HG03280 (cell line): ENCODE measurements around the gene TSPAN1.
"Not testable (repeated sequence)": the region's sequence is repeated elsewhere in the genome, so short reads cannot be mapped to it uniquely, and the experiment has no call there.

Experiments
- ATAC-seq: cut with Tn5 transposase; IDR thresholded peaks from one replicate; pipeline ENCODE4 v1.9.1; 2021; ENCODE audit warnings: mild to moderate bottlenecking, moderate library complexity; ENCODE audit not compliant: unreplicated experiment

TSPAN1 gene

GRCh38 chr1:46215504-46215903 is 40.6 kb downstream of the TSPAN1 start:
- no peak for ATAC-seq

DNA sequence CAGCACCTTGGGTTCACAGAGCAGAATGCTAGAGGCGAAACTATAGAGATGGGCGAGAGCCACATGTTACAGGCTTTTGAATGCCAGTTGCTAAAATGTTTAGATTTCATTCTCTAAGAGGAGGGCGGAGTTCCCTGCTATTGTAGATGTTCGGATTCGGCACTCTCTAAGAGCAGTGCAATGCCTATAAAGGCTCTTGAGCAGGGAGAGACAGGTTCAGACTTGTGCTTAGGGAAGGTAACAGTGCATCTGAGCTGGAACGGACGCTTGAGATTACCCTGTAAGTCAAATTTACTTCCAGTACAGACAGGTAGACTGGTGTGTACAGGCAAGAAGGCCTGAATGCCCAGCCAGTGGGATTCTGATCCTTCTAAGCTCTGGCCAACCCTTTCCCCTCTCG is 43.6 kb downstream of the TSPAN1 start:
- no peak for ATAC-seq

DNA sequence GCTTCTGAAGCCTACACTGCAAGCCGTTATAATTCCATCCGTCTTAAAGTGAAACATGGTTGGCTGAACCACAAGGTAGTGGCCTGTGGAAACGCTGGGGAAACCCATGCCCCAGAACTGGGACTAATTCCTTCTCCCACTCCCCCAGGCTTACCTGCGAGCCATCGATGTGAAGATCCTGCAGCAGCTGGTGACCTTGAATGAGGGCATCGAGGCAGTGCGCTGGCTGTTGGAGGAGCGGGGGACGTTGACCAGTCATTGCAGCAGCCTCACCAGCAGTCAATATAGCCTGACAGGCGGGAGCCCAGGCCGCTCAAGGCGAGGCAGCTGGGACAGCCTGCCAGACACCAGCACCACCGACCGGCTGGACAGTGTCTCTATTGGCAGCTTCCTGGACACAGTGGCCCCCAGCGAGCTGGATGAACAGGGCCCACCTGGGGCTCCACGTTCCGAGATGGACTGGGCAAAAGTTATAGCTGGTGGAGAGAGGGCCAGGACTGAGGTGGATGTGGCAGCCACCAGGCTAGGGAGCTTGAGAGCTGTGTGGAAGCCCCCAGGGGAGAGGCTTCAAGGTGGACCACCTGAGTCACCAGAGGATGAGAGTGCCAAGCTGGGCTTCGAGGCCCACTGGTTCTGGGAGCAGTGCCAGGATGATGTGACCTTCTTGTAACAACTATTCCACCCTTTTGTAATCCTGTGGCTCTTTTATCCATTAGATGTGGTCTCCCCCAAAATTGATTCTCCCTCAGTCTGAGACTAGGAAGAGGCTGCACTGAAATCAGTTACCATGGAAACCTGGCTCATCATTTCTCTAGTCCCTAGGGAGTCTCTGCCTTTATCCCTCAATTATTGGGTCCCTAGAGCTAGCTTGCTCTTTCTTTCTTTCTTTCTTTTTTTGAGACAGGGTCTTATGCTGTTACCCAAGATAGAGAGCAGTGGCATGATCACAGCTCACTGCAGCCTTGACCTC is 44.9 kb downstream of the TSPAN1 start:
- no peak for ATAC-seq

- ATAC-seq = no peak
These were observed 45.9 kb downstream of the TSPAN1 start for GRCh38 chr1:46220808-46221207.

GRCh38 chr1:46221749-46222148 is 46.9 kb downstream of the TSPAN1 start:
- no peak for ATAC-seq

DNA sequence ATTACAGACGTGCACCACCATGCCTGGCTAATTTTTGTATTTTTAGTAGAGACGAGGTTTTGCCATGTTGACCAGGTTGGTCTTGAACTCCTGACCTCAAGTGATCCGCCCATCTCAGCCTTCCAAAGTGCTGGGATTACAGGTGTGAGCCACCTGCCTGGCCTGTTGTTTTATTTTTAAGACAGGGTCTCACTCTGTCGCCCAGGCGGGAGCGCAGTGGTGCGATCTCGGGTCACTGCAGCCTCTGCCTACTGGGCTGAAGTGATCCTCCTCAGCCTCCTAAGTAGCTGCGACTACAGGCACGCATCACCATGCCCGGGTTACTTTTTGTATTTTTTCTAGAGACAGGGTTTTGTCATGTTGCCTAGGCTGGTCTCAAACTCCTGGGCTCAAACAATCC is 48.2 kb downstream of the TSPAN1 start:
- not testable (repeated sequence) for ATAC-seq

- ATAC-seq = peak; percentile 86
These were observed 48.6 kb downstream of the TSPAN1 start for GRCh38 chr1:46223472-46223943.

DNA sequence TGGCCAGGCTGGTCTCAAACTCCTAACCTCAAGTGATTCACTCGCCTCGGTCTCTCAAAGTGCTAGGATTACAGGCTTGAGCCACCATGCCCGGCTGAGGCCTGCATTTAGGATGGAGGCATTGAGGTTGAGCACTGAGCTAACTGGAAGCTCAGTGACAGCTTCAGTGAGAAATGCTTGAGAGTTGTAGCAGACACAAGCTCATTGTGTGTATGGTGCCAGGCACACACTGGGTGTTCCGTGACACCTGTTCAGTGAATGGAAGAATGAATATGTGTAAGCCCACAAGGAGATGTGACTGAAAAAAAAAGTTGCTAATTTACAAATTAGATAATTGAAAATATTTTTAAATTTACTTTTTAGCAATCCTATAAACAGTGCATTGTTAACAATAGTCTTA is 50.1 kb downstream of the TSPAN1 start:
- no peak for ATAC-seq

DNA sequence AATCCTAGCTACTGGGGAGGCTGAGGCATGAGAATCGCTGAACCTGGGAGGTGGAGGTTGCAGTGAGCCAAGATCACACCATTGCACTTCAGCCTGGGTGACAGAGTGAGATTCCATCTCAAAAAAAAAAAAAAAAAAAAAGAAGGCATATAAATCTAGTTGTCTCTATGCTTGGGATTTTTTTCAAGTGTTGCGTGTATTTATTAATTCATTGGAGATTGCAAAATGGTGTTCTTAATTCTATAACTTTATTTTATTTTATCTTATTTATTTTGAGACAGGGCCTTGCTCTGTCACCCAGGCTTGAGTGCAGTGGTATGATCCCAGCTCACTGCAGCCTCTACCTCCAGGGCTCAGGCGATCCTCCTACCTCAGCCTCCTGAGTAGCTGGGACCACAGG is 56.3 kb downstream of the TSPAN1 start:
- not testable (repeated sequence) for ATAC-seq
